ELF-1 (cell line): ENCODE data around the gene MBOAT2.

Source experiments
- DNase-seq: peaks from one replicate; pipeline ENCODE4 v3.0.0-alpha.2; 2016; ENCODE audit warnings: low read depth, low spot score

Gene MBOAT2

DNA sequence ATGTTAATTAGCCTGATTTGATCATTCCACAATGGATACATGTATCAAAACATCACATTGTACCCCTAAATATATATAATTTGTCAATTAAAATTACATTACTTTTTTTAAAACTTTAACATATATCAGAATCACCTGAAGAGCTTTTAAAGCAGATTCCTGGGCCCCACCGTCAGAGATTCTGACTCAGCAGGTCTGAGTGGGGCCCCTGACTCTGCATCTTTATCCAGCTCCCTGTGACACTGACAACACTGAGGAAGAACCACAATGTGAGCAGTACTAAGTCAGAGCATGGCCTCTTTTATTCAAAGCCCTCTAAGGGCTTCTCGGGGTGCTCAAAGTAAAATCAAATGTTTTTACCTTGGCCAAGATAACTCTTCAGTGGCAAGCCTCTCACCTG is 175.8 kb downstream of the MBOAT2 start:
- no peak for DNase-seq

GRCh38 chr2:8822218-8822617 is 181.3 kb downstream of the MBOAT2 start:
- no peak for DNase-seq

DNA sequence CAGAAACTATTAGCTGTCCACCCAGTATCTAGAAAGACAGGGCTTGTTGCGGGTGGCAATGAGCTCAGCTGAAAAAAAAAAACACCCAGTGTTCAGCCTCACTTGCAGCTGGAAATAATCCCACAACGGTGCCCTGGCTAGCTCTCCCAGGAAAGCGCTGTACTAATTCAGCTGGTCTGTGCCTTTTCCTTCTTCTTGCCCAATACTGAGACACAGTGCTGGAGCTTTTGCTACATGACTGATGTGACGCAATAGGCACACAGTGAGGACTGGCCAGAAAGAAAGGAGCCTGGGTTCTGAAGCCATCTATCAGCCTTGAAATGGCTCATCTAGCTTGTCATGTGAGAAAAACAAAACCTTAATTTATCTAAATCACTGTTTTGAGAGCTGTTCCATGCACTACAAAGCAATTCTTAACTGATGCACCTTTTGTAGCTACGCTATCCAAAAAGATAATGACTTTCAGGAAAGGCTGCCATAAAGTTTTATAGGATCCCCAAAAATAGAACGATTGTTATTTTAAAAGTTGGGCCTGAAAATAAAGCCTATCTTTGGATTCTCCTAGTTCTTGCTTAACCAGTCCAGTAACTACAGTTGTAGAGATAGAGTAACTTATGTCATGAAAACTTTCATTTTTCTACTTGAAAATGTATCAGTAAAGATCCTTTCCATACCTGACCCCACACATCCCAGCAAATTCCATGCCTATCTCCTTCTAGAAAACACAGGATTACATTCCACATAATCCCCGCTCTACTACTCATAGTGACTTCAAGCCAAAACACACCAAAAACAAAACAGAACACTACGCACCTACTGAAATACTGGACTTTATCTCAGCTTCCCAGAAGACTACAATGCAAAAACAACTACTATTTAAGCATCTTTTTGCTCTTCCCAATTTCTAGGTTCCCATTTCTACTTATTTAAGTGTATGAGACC is 181.9 kb downstream of the MBOAT2 start:
- DNase-seq: peak; percentile 13

DNA sequence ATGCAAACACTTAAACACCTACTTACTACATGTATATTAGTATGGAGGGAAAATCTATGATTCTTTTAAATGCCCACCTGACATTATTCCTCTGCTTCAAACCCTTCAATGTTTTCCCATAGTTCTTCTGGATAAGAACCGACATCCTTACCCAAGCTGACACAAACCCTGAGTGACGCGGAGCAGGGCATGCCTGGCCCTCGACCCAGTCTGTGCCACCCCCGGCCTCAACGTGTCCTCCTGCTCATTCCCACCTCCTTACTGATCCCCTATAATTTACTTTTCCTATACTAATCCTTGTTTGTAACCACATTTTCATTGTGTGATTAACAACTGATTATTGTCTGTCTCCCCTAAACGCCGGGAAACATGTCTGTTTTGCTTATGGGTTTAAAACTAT is 183.5 kb downstream of the MBOAT2 start:
- no peak for DNase-seq

- DNase-seq: no peak
Measured at GRCh38 chr2:8819194-8819593, 184.3 kb downstream of the MBOAT2 start.

DNA sequence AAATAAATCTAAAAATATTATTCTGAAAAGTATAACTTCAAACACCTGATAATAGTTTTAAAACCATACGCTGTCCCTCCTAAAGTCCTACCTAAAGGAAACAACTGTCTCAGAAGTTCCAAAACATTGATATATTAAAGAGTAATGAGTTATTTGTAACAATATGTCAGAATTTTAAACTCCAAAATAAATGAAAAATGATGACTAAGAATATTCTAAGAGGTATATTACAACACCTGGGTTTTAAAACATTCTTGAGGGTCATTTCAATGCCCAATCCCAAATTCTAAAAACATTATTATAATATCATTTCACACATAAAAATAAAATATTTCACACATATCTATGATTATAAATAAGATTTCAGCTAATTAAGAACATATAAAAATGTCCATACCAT is 186.3 kb downstream of the MBOAT2 start:
- no peak for DNase-seq

GRCh38 chr2:8806885-8807704 is 196.4 kb downstream of the MBOAT2 start:
- no peak for DNase-seq

DNA sequence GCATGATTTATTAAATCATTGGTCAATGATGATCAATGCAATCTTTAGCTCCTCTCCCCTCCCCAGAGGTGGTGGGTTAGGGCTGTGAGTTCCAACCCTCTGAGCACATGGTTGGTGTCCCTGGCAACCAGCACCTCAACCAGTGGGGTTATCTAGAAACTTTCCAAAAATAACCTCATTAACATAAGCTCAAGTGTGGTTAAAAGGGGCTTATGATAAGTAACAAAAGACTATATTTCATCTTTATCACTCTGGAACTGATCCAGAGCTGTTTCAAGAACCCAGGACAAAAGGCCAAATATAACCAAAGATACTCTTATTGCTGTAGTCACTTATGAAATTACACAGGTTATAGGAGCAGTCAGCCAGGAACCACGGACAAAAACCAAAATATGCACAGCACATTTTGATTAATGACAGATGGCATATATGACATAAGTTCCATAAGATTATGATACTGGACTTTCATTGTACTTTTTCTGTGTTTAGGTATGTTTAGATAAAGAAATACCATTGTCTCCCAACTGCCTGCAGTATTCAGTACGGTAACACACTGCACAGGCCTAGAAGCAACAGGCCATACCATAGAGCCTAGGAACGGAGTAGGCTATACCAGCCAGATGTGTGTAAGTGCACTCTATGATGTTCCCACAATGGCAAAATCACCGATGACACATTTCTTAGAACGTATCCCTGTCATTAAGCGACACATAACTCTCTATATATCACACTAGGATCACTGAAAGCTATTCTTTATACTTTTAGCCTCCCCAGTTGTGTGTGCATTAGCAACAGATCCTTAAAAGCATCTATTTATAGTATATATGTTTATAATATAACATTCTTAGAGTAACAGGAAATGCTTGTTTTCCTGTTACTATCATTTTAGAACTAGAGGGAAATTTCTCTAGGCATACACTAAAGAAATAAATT is 197.9 kb downstream of the MBOAT2 start:
- no peak for DNase-seq

GRCh38 chr2:8803658-8804379 is 199.7 kb downstream of the MBOAT2 start:
- peak; percentile 24 for DNase-seq

GRCh38 chr2:8802741-8803140 is 200.7 kb downstream of the MBOAT2 start:
- DNase-seq: no peak
